OCI-LY3 (cell line): ENCODE results near the gene ZBTB9.

ENCODE experiments used
- H2AFZ ChIP-seq: fragments of 200-600, 300-600 bp; shearing (Covaris generic); 2 replicates; pipeline ENCODE4 v1.6.0; 2014; ENCODE audit warnings: antibody characterized with exemption, low read depth, low read length
- H3K27ac ChIP-seq: fragments of 200-600, 300-600 bp; sonication (generic); 2 replicates; pipeline ENCODE4 v1.5.1; 2014; ENCODE audit warnings: mild to moderate bottlenecking, low read length, moderate library complexity, mixed read lengths
- H3K27me3 ChIP-seq: fragments of 200-600, 300-600 bp; sonication (generic); 2 replicates; pipeline ENCODE4 v1.6.1; 2014; ENCODE audit warnings: low read depth, low read length, mixed read lengths
- H3K36me3 ChIP-seq: fragments of 200-600, 300-600 bp; sonication (generic); replicated peaks from 2 replicates; pipeline ENCODE3; 2014; ENCODE audit warnings: low read depth, low read length, mixed read lengths
- H3K4me1 ChIP-seq: fragments of 300-600, 200-600 bp; sonication (generic); 2 replicates; pipeline ENCODE4 v1.6.1; 2014; ENCODE audit warnings: low read length, mixed read lengths
- H3K4me2 ChIP-seq: fragments of 200-600, 300-600 bp; sonication (generic); 2 replicates; pipeline ENCODE4 v1.6.1; 2014; ENCODE audit warnings: low read length, mixed read lengths
- H3K4me3 ChIP-seq: fragments of 300-600, 200-600 bp; sonication (generic); 2 replicates; pipeline ENCODE4 v1.5.1; 2014; ENCODE audit warnings: antibody characterized with exemption, mild to moderate bottlenecking, low read length, moderate library complexity
- H3K79me2 ChIP-seq: fragments of 300-600, 200-600 bp; shearing (Covaris generic); 2 replicates; pipeline ENCODE4 v1.6.1; 2014; ENCODE audit warnings: mild to moderate bottlenecking, low read length, mixed read lengths
- H3K9ac ChIP-seq: fragments of 300-600, 200-600 bp; shearing (Covaris generic); 2 replicates; pipeline ENCODE4 v1.6.0; 2014; ENCODE audit warnings: mild to moderate bottlenecking, low read length, moderate library complexity
- H3K9me3 ChIP-seq: fragments of 200-600, 300-600 bp; shearing (Covaris generic); 2 replicates; pipeline ENCODE4 v1.6.1; 2014; ENCODE audit warnings: low read length, mixed read lengths; ENCODE audit not compliant: insufficient read depth
- H4K20me1 ChIP-seq: fragments of 200-600, 300-600 bp; sonication (generic); 2 replicates; pipeline ENCODE4 v1.6.1; 2016; ENCODE audit warnings: low read length, mixed read lengths; ENCODE audit not compliant: insufficient read depth
- EZH2phosphoT487 ChIP-seq: fragments of 200-600 bp; shearing (Covaris generic); IDR thresholded peaks from 2 replicates; pipeline ENCODE4 v1.6.1; 2018; ENCODE audit warnings: antibody characterized with exemption, mixed run types, low read depth
- TF ChIP-seq, protein P1 (sequence below): fragments of 200-600, 300-600 bp; sonication (generic); IDR thresholded peaks from 2 replicates; pipeline ENCODE4 v1.5.1; 2014; ENCODE audit warnings: antibody characterized with exemption, low read length, low read depth

Gene ZBTB9

GRCh38 chr6:33428966-33429749 lies 25.2 kb upstream of the ZBTB9 start:
- no peaks in the 10 kb centered on the region for H3K79me2 ChIP-seq
- H3K9me3 ChIP-seq: no peaks in the 10 kb centered on the region
- H3K4me2 ChIP-seq: peak overlapping the region; percentile 92
- no peaks in the 10 kb centered on the region for H4K20me1 ChIP-seq
- H3K36me3 ChIP-seq: no peaks in the 10 kb centered on the region
- TF ChIP-seq, protein P1, sequence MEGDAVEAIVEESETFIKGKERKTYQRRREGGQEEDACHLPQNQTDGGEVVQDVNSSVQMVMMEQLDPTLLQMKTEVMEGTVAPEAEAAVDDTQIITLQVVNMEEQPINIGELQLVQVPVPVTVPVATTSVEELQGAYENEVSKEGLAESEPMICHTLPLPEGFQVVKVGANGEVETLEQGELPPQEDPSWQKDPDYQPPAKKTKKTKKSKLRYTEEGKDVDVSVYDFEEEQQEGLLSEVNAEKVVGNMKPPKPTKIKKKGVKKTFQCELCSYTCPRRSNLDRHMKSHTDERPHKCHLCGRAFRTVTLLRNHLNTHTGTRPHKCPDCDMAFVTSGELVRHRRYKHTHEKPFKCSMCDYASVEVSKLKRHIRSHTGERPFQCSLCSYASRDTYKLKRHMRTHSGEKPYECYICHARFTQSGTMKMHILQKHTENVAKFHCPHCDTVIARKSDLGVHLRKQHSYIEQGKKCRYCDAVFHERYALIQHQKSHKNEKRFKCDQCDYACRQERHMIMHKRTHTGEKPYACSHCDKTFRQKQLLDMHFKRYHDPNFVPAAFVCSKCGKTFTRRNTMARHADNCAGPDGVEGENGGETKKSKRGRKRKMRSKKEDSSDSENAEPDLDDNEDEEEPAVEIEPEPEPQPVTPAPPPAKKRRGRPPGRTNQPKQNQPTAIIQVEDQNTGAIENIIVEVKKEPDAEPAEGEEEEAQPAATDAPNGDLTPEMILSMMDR: no peak
- no peak for TF ChIP-seq EZH2phosphoT487
- H2AFZ ChIP-seq: no peak overlapping the region
- peak overlapping the region; percentile 56; the same call in 1 of the 2 replicates for H3K9ac ChIP-seq
- H3K27ac ChIP-seq: no peak overlapping the region
- peak overlapping the region; percentile 82 for H3K4me3 ChIP-seq
- no peaks in the 10 kb centered on the region for H3K27me3 ChIP-seq
- peaks cover 45% of the 10 kb centered on the region for H3K4me1 ChIP-seq

DNA sequence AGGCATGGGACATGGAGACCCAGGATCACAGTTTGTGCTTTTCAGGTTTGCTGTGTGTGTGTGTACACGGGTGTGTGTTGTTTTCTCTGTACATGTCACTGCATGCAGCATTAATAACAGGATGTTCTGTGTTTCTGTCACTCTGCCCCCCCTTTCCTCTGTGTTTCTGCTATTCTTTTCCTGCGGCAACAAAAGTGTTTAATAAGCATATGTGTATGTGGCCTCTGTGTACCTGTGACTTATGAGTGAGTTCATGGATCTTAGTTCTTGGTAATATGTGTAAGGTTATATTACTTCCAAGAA lies 24.7 kb upstream of the ZBTB9 start:
- Histone ChIP-seq H3K36me3 (no peaks in the 10 kb centered on the region), H3K4me2 (no peak overlapping the region), H3K9me3 (no peaks in the 10 kb centered on the region), H4K20me1 (no peaks in the 10 kb centered on the region), H3K27ac (no peak overlapping the region), H3K27me3 (no peaks in the 10 kb centered on the region), H3K9ac (no peak overlapping the region), H3K4me3 (no peak overlapping the region), H3K4me1 (peaks cover 40% of the 10 kb centered on the region), H2AFZ (no peak overlapping the region), H3K79me2 (no peaks in the 10 kb centered on the region)
- no peak for TF ChIP-seq EZH2phosphoT487
- TF ChIP-seq, protein P1: no peak

- Histone ChIP-seq H3K27ac (no peak overlapping the region), H3K79me2 (no peaks in the 10 kb centered on the region), H3K9ac (no peak overlapping the region), H3K4me1 (peaks cover 36% of the 10 kb centered on the region), H2AFZ (no peak overlapping the region), H3K9me3 (no peaks in the 10 kb centered on the region), H3K27me3 (no peaks in the 10 kb centered on the region), H3K4me2 (peak overlapping the region; percentile 92; the same call in 1 of the 2 replicates), H3K4me3 (no peak overlapping the region), H3K36me3 (no peaks in the 10 kb centered on the region), H4K20me1 (no peaks in the 10 kb centered on the region)
- TF ChIP-seq EZH2phosphoT487: no peak
- TF ChIP-seq, protein P1: no peak
Observed at GRCh38 chr6:33430334-33430733, 24.0 kb upstream of the ZBTB9 start.

DNA sequence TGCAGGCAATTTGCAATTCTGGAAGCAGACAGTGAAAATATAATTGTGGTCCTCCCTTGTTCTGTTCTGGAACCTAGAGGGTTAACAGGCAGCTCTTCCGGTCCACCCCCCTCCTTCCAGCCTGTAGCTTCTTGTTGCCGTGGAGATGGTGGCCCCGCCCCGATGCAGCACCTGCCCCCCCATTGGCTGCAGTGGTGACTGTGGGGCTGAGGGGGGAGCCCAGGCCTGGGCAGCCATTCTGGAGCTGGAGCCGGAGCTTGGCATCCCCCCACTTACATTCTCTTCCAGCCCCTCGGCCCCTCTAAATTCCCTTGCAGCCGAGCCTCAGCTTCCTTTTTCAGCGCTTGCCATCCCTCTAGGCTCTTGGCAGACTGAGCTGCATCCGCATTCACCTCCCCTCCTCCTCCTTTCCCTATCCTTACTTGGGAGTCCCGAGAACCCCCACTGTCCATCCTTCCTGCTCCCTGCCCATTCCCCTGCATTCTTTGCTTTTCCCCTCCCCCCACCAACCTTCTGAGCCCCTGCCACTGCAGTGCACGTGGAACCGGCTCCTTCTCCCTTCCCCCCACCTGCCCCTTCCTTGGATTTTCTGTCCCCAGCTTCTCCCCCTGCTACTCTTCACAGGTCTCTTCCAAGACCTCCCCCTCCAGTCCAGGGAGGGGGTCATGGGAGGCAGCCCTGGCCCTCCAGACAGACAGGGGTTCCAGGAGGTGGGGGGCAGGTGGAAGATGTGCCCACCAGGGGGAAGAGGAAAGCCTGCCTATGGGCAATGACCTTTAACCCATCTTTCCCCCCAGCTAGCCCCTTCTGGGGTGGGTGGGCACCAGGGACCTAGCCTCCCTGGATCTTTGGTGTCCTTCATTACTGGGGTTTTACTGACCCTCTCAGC lies 23.1 kb upstream of the ZBTB9 start:
- H3K9ac ChIP-seq: peak overlapping the region; percentile 55
- no peaks in the 10 kb centered on the region for H3K79me2 ChIP-seq
- no peaks in the 10 kb centered on the region for H3K27me3 ChIP-seq
- H3K4me1 ChIP-seq: peaks cover 36% of the 10 kb centered on the region
- H3K4me3 ChIP-seq: peak overlapping the region; percentile 79
- no peak overlapping the region for H3K27ac ChIP-seq
- no peaks in the 10 kb centered on the region for H3K9me3 ChIP-seq
- H3K4me2 ChIP-seq: peak overlapping the region; percentile 92
- H2AFZ ChIP-seq: no peak overlapping the region
- TF ChIP-seq EZH2phosphoT487: no peak
- TF ChIP-seq, protein P1: no peak
- no peaks in the 10 kb centered on the region for H3K36me3 ChIP-seq
- H4K20me1 ChIP-seq: no peaks in the 10 kb centered on the region
